ENCODE results near the gene JUND. TPM values are rescaled to one million over a fixed set of nuclear protein-coding genes. Genes with fewer than 3 reads are reported as not detected.

JUND gene
- total RNA-seq, 5 donors from 2014 or later (not counting 1 experiment from before 2014, with no cell fraction given): 247 to 1,161 (median 272) TPM

- no peak overlapping the region for H3K4me3 ChIP-seq (ENCODE audit: control insufficient read depth in 1 of 2, extremely low read depth in 1 of 2, low read length in 1 of 2)
- no peaks in the 10 kb centered on the region for H3K27me3 ChIP-seq (replicated peaks in 1 of 2; ENCODE audit: control insufficient read depth in 2 of 2, extremely low read depth in 1 of 2, insufficient read depth in 2 of 2, low read length in 1 of 2)
- CTCF ChIA-PET: interaction anchor here (0.6 to 1.1 kb wide), 6 partner anchors 8 to 177 kb away, joined by 3 to 8 read pairs (median 4); partner anchors contain the start of gene LSM4 (in 1 of the 2)
- peaks cover 10 to 28% of the 10 kb centered on the region in 2 donors for H3K36me3 ChIP-seq (ENCODE audit: control insufficient read depth in 2 of 2, extremely low read depth in 1 of 2, insufficient read depth in 1 of 2, low read length in 1 of 2)
- Mint-ChIP-seq H3K36me3 (peaks cover 17% of the 10 kb centered on the region), H3K27me3 (no peaks in the 10 kb centered on the region), H3K27ac (no peak overlapping the region), H3K4me1 (peaks cover 18 to 37% (median 22%) of the 10 kb centered on the region in 3 donors), H3K9me3 (no peaks in the 10 kb centered on the region), H3K4me3 (peak overlapping the region in 1 of 3 donors; percentile 34)
- POLR2A ChIA-PET: interaction anchor here (0.6 to 1.2 kb wide), 5 partner anchors 10 to 1346 kb away, joined by 3 to 10 read pairs (median 4); partner anchors contain the start of gene JUND (in 1 of the 2)
- DNase-seq: peak in 2 of 35 experiments; percentile 51 to 52
- peak in 1 of 4 experiments; percentile 6 for ATAC-seq (replicated peaks in 1 of 4)
- H3K27ac ChIP-seq (ENCODE audit: low read length): no peak overlapping the region
- H3K4me1 ChIP-seq (ENCODE audit: control insufficient read depth in 1 of 2, extremely low read depth in 1 of 2, insufficient read depth in 2 of 2, low read length in 2 of 2): peaks cover 5 to 28% of the 10 kb centered on the region in 2 experiments
- H3K9me3 ChIP-seq: no peaks in the 10 kb centered on the region
- WGBS (ENCODE audit: insufficient coverage): 93% methylated on average over 3 of the region's 6 CpGs
Observed at GRCh38 chr19:18271433-18271841, 10.0 kb downstream of the JUND start.

- H3K27me3 ChIP-seq (replicated peaks in 1 of 2; ENCODE audit: control insufficient read depth in 2 of 2, extremely low read depth in 1 of 2, insufficient read depth in 2 of 2, low read length in 1 of 2): no peaks in the 10 kb centered on the region
- H3K27ac ChIP-seq (ENCODE audit: low read length): no peak overlapping the region
- peaks cover 10 to 30% of the 10 kb centered on the region in 2 donors for H3K36me3 ChIP-seq (ENCODE audit: control insufficient read depth in 2 of 2, extremely low read depth in 1 of 2, insufficient read depth in 1 of 2, low read length in 1 of 2)
- 87% methylated on average over 4 of the region's 9 CpGs for WGBS (ENCODE audit: insufficient coverage)
- ChIA-PET CTCF (interaction anchor here (0.7 to 2.2 kb wide), 6 partner anchors 9 to 250 kb away, joined by 4 to 15 read pairs (median 6); no protein-coding TSS in a partner anchor), POLR2A (interaction anchor here in 1 of 2 donors (0.6 kb wide), 2 partner anchors 9 to 96 kb away, joined by 4 to 6 read pairs; no protein-coding TSS in a partner anchor)
- Mint-ChIP-seq H3K27ac (no peak overlapping the region), H3K27me3 (no peaks in the 10 kb centered on the region), H3K4me1 (peaks cover 18 to 32% (median 19%) of the 10 kb centered on the region in 3 donors), H3K9me3 (no peaks in the 10 kb centered on the region), H3K36me3 (peaks cover 23% of the 10 kb centered on the region), H3K4me3 (no peak overlapping the region)
- H3K9me3 ChIP-seq: no peaks in the 10 kb centered on the region
- ATAC-seq (replicated peaks in 1 of 4) (no peak), DNase-seq (no peak)
- no peak overlapping the region for H3K4me3 ChIP-seq (ENCODE audit: control insufficient read depth in 1 of 2, extremely low read depth in 1 of 2, low read length in 1 of 2)
- H3K4me1 ChIP-seq (ENCODE audit: control insufficient read depth in 1 of 2, extremely low read depth in 1 of 2, insufficient read depth in 2 of 2, low read length in 2 of 2): peaks cover 2 to 30% of the 10 kb centered on the region in 2 experiments
Observed at GRCh38 chr19:18270326-18270725, 11.1 kb downstream of the JUND start.

- no peak overlapping the region for H3K27ac ChIP-seq (ENCODE audit: low read length)
- H3K27me3 ChIP-seq (replicated peaks in 1 of 2; ENCODE audit: control insufficient read depth in 2 of 2, extremely low read depth in 1 of 2, insufficient read depth in 2 of 2, low read length in 1 of 2): no peaks in the 10 kb centered on the region
- no peak for ATAC-seq (replicated peaks in 1 of 4)
- ChIA-PET CTCF (interaction anchor here in 1 of 2 donors (0.6 to 2.2 kb wide), 5 partner anchors 18 to 1585 kb away, joined by 3 to 15 read pairs (median 3); no protein-coding TSS in a partner anchor), POLR2A (interaction anchor here (0.6 to 1.4 kb wide), 4 partner anchors 12 to 60 kb away, joined by 3 to 7 read pairs (median 4); partner anchors contain the start of gene JUND (in 1 of the 2))
- H3K36me3 Mint-ChIP-seq: peaks cover 23% of the 10 kb centered on the region
- H3K27ac Mint-ChIP-seq: no peak overlapping the region
- peaks cover 17 to 34% of the 10 kb centered on the region in 2 donors for H3K36me3 ChIP-seq (ENCODE audit: control insufficient read depth in 2 of 2, extremely low read depth in 1 of 2, insufficient read depth in 1 of 2, low read length in 1 of 2)
- WGBS (ENCODE audit: insufficient coverage): 81% methylated on average over 2 of the region's 2 CpGs
- no peak overlapping the region for H3K4me3 ChIP-seq (ENCODE audit: control insufficient read depth in 1 of 2, extremely low read depth in 1 of 2, low read length in 1 of 2)
- peak overlapping the region in 1 of 3 donors; percentile 5 for H3K4me3 Mint-ChIP-seq
- peak in 1 of 35 experiments; percentile 7 for DNase-seq
- H3K4me1 Mint-ChIP-seq: peaks cover 7 to 21% (median 9%) of the 10 kb centered on the region in 3 donors
- H3K4me1 ChIP-seq (ENCODE audit: control insufficient read depth in 1 of 2, extremely low read depth in 1 of 2, insufficient read depth in 2 of 2, low read length in 2 of 2): peaks cover 0 to 23% of the 10 kb centered on the region in 2 experiments
- no peaks in the 10 kb centered on the region for H3K9me3 ChIP-seq
- no peaks in the 10 kb centered on the region for H3K9me3 Mint-ChIP-seq
- no peaks in the 10 kb centered on the region for H3K27me3 Mint-ChIP-seq
Observed at GRCh38 chr19:18269070-18269723, 12.2 kb downstream of the JUND start.

GRCh38 chr19:18266771-18267686 is 14.4 kb downstream of the JUND start:
- Mint-ChIP-seq H3K4me1 (peaks cover 3 to 8% (median 7%) of the 10 kb centered on the region in 3 donors), H3K36me3 (peaks cover 23% of the 10 kb centered on the region), H3K27me3 (no peaks in the 10 kb centered on the region), H3K4me3 (no peak overlapping the region), H3K9me3 (no peaks in the 10 kb centered on the region), H3K27ac (no peak overlapping the region)
- ATAC-seq (replicated peaks in 1 of 4) (peak in 1 of 4 experiments; percentile 3), DNase-seq (peak in 2 of 35 experiments; percentile 6 to 20)
- ChIA-PET POLR2A (no interaction called here), CTCF (no interaction called here)
- H3K27me3 ChIP-seq (replicated peaks in 1 of 2; ENCODE audit: control insufficient read depth in 2 of 2, extremely low read depth in 1 of 2, insufficient read depth in 2 of 2, low read length in 1 of 2): no peaks in the 10 kb centered on the region
- no peak overlapping the region for H3K27ac ChIP-seq (ENCODE audit: low read length)
- H3K4me1 ChIP-seq (ENCODE audit: control insufficient read depth in 1 of 2, extremely low read depth in 1 of 2, insufficient read depth in 2 of 2, low read length in 2 of 2): peaks cover 0 to 15% of the 10 kb centered on the region in 2 experiments
- H3K4me3 ChIP-seq (ENCODE audit: control insufficient read depth in 1 of 2, extremely low read depth in 1 of 2, low read length in 1 of 2): no peak overlapping the region
- WGBS (ENCODE audit: insufficient coverage): 93% methylated on average over 40 of the region's 42 CpGs
- H3K36me3 ChIP-seq (ENCODE audit: control insufficient read depth in 2 of 2, extremely low read depth in 1 of 2, insufficient read depth in 1 of 2, low read length in 1 of 2): peaks cover 17 to 33% of the 10 kb centered on the region in 2 donors
- H3K9me3 ChIP-seq: no peaks in the 10 kb centered on the region

GRCh38 chr19:18265582-18265981 is 15.8 kb downstream of the JUND start:
- Mint-ChIP-seq H3K36me3 (peaks cover 23% of the 10 kb centered on the region), H3K27me3 (no peaks in the 10 kb centered on the region), H3K4me3 (no peak overlapping the region), H3K9me3 (no peaks in the 10 kb centered on the region), H3K4me1 (peaks cover 3 to 8% (median 7%) of the 10 kb centered on the region in 3 donors), H3K27ac (no peak overlapping the region)
- WGBS (ENCODE audit: insufficient coverage): 89% methylated on average over 5 of the region's 7 CpGs
- Histone ChIP-seq H3K36me3 (ENCODE audit: control insufficient read depth in 2 of 2, extremely low read depth in 1 of 2, insufficient read depth in 1 of 2, low read length in 1 of 2) (peaks cover 17 to 33% of the 10 kb centered on the region in 2 donors), H3K27ac (ENCODE audit: low read length) (no peak overlapping the region), H3K9me3 (no peaks in the 10 kb centered on the region), H3K4me1 (ENCODE audit: control insufficient read depth in 1 of 2, extremely low read depth in 1 of 2, insufficient read depth in 2 of 2, low read length in 2 of 2) (peaks cover 0 to 15% of the 10 kb centered on the region in 2 experiments), H3K27me3 (replicated peaks in 1 of 2; ENCODE audit: control insufficient read depth in 2 of 2, extremely low read depth in 1 of 2, insufficient read depth in 2 of 2, low read length in 1 of 2) (no peaks in the 10 kb centered on the region), H3K4me3 (ENCODE audit: control insufficient read depth in 1 of 2, extremely low read depth in 1 of 2, low read length in 1 of 2) (no peak overlapping the region)
- DNase-seq (peak in 1 of 35 experiments; percentile 11), ATAC-seq (replicated peaks in 1 of 4) (peak in 2 of 4 experiments; percentile 1 to 50)
- POLR2A ChIA-PET: no interaction called here
- CTCF ChIA-PET: interaction anchor here (0.6 to 0.9 kb wide), 2 partner anchors 73 to 123 kb away, joined by 3 read pairs; no protein-coding TSS in a partner anchor
